GM12892 (cell line): ENCODE measurements around the gene AP1S3.

Experiments
- POLR2A ChIP-seq: IDR thresholded peaks from 2 replicates; pipeline ENCODE4 v1.6.1; 2011; ENCODE audit warnings: low read depth, low read length, control low read depth
- POLR2AphosphoS5 ChIP-seq: IDR thresholded peaks from 2 replicates; pipeline ENCODE4 v1.6.1; 2011; ENCODE audit warnings: low read depth, low read length, control low read depth
- TAF1 ChIP-seq: IDR thresholded peaks from 2 replicates; pipeline ENCODE4 v1.6.1; 2011; ENCODE audit warnings: low read depth, mild to moderate bottlenecking, control low read depth, low read length, borderline replicate concordance

- TF ChIP-seq POLR2A: no peak
- TF ChIP-seq POLR2AphosphoS5: no peak
- no peak for TF ChIP-seq TAF1
Observed at GRCh38 chr2:223759569-223760430, 77.6 kb downstream of the AP1S3 start.
